IMR-90 (cell line): Measurements from ENCODE around the gene PKM. TPM values are rescaled to one million over a fixed set of nuclear protein-coding genes. Genes with fewer than 3 reads are reported as not detected.
A peak's percentile ranks its signal among the peaks of the same experiment; 100 is the strongest.

ENCODE experiments used
- ATAC-seq: fragments of 200-7000 bp; cut with Tn5 transposase; 2 replicates; pipeline ENCODE4 v1.9.1; 2020; ENCODE audit warnings: low read depth, mild to moderate bottlenecking, moderate library complexity
- BruUV-seq: library from RNA; stranded (reverse); fragments of 400-500 nt; replicated peaks from 2 replicates; lab custom pipeline; 2021; lab: Mats Ljungman, UMichigan
- CTCF ChIA-PET: fragments of 300-600 bp; formaldehyde crosslinking; extraction: SDS; loops from one replicate; lab custom pipeline; 2021; ENCODE audit warnings: antibody characterized with exemption; lab: Yijun Ruan, JAX
- POLR2A ChIA-PET: fragments of 300-600 bp; sonication (Branson Sonifier 250); formaldehyde crosslinking; loops from one replicate; lab custom pipeline; 2022; ENCODE audit warnings: antibody characterized with exemption; ENCODE audit not compliant: unreplicated experiment; lab: Charles Lee
- DNase-seq: peaks from one replicate; pipeline ENCODE4 v3.0.0; 2013
- H2AFZ ChIP-seq: replicated peaks from 2 replicates; pipeline ENCODE3; 2013; ENCODE audit warnings: low read length, mild to moderate bottlenecking; ENCODE audit not compliant: poor library complexity
- H2AK5ac ChIP-seq: 2 replicates; pipeline ENCODE4 v1.6.1; 2013; ENCODE audit warnings: low read depth, low read length, inconsistent platforms
- H2AK9ac ChIP-seq: replicated peaks from 2 replicates; pipeline ENCODE3; 2013; ENCODE audit warnings: mild to moderate bottlenecking, low read depth, low read length, moderate library complexity; ENCODE audit not compliant: poor library complexity
- H2BK120ac ChIP-seq: 2 replicates; pipeline ENCODE4 v1.6.1; 2013; ENCODE audit warnings: low read depth, low read length, inconsistent platforms
- H2BK15ac ChIP-seq: 3 replicates; pipeline ENCODE4 v1.6.1; 2013; ENCODE audit warnings: low read depth, low read length, inconsistent platforms
- H2BK20ac ChIP-seq: 2 replicates; pipeline ENCODE4 v1.6.1; 2013; ENCODE audit warnings: low read depth, mild to moderate bottlenecking, inconsistent platforms, low read length, moderate library complexity
- H2BK5ac ChIP-seq: 2 replicates; pipeline ENCODE4 v1.6.1; 2013; ENCODE audit warnings: mild to moderate bottlenecking, low read depth, low read length, inconsistent platforms; ENCODE audit not compliant: poor library complexity, severe bottlenecking
- H3K14ac ChIP-seq: replicated peaks from 2 replicates; pipeline ENCODE4 v1.6.1; 2013; ENCODE audit warnings: low read depth, low read length, inconsistent platforms
- H3K18ac ChIP-seq: 2 replicates; pipeline ENCODE4 v1.6.1; 2013; ENCODE audit warnings: low read depth, low read length, control low read depth
- H3K23ac ChIP-seq: 2 replicates; pipeline ENCODE4 v1.6.1; 2013; ENCODE audit warnings: low read depth, low read length, inconsistent platforms
- H3K27ac ChIP-seq: 2 replicates; pipeline ENCODE4 v1.5.1; 2013; ENCODE audit warnings: mild to moderate bottlenecking, control low read depth, low read length; ENCODE audit not compliant: insufficient read depth
- H3K27me3 ChIP-seq: 2 replicates; pipeline ENCODE4 v1.6.1; 2013; ENCODE audit warnings: low read length; ENCODE audit not compliant: control insufficient read depth, insufficient read depth
- H3K36me3 ChIP-seq: 2 replicates; pipeline ENCODE4 v1.6.1; 2013; ENCODE audit warnings: low read length, mixed read lengths; ENCODE audit not compliant: control insufficient read depth, insufficient read depth
- H3K4ac ChIP-seq: 2 replicates; pipeline ENCODE4 v1.6.1; 2013; ENCODE audit warnings: low read depth, low read length, inconsistent platforms
- H3K4me1 ChIP-seq: 2 replicates; pipeline ENCODE4 v1.6.1; 2013; ENCODE audit warnings: low read length, mixed read lengths; ENCODE audit not compliant: control insufficient read depth, insufficient read depth
- H3K4me2 ChIP-seq: 2 replicates; pipeline ENCODE4 v1.6.1; 2013; ENCODE audit warnings: low read depth, mild to moderate bottlenecking, control low read depth, low read length, moderate library complexity
- H3K4me3 ChIP-seq: 2 replicates; pipeline ENCODE4 v1.5.1; 2013; ENCODE audit warnings: low read depth, mild to moderate bottlenecking, control low read depth, low read length, moderate library complexity; ENCODE audit not compliant: insufficient read depth
- H3K56ac ChIP-seq: 2 replicates; pipeline ENCODE4 v1.6.1; 2013; ENCODE audit warnings: low read length, inconsistent platforms; ENCODE audit not compliant: insufficient read depth; ENCODE audit errors: extremely low read depth
- H3K79me1 ChIP-seq, 2 experiments: 2 replicates each; pipeline ENCODE4 v1.6.1; 2013; ENCODE audit warnings: low read length in 2 of 2, inconsistent platforms in 1 of 2, low read depth in 1 of 2
- H3K9ac ChIP-seq: 2 replicates; pipeline ENCODE4 v1.6.1; 2013; ENCODE audit warnings: low read depth, low read length, control low read depth
- H3K9me1 ChIP-seq: 2 replicates; pipeline ENCODE4 v1.6.1; 2013; ENCODE audit warnings: low read length, inconsistent platforms; ENCODE audit not compliant: insufficient read depth
- H3K9me3 ChIP-seq: 2 replicates; pipeline ENCODE4 v1.6.1; 2013; ENCODE audit warnings: low read length; ENCODE audit not compliant: control insufficient read depth, insufficient read depth
- H4K20me1 ChIP-seq: 2 replicates; pipeline ENCODE4 v1.6.1; 2013; ENCODE audit warnings: low read length, inconsistent platforms; ENCODE audit not compliant: insufficient read depth
- H4K5ac ChIP-seq: 2 replicates; pipeline ENCODE4 v1.6.1; 2013; ENCODE audit warnings: mild to moderate bottlenecking, low read depth, low read length, control low read depth
- H4K8ac ChIP-seq, 2 experiments: 2 replicates each; pipeline ENCODE4 v1.6.1; 2013; ENCODE audit warnings: low read depth in 2 of 2, low read length in 2 of 2, control low read depth in 1 of 2, inconsistent platforms in 1 of 2
- H4K91ac ChIP-seq: 2 replicates; pipeline ENCODE4 v1.6.1; 2013; ENCODE audit warnings: low read depth, low read length, inconsistent platforms; ENCODE audit not compliant: insufficient read depth
- CHD1 ChIP-seq: IDR thresholded peaks from 2 replicates; pipeline ENCODE4 v1.6.1; 2012; ENCODE audit warnings: low read depth, low read length, improper control_type of control experiment
- CTCF ChIP-seq: conservative IDR thresholded peaks from 2 replicates; pipeline ENCODE4 v1.5.1; 2012; ENCODE audit warnings: mild to moderate bottlenecking, low read depth, low read length, improper control_type of control experiment
- ELK1 ChIP-seq: fragments of 150-350 bp; IDR thresholded peaks from 2 replicates; pipeline ENCODE4 v1.6.1; 2016; ENCODE audit warnings: low read depth, mild to moderate bottlenecking, low read length, moderate library complexity, borderline replicate concordance
- FOS ChIP-seq: fragments of 150-350 bp; IDR thresholded peaks from 2 replicates; pipeline ENCODE4 v1.6.1; 2016; ENCODE audit warnings: low read depth, low read length
- MAFK ChIP-seq: IDR thresholded peaks from 2 replicates; pipeline ENCODE4 v1.6.1; 2012; ENCODE audit warnings: low read depth, low read length, improper control_type of control experiment
- MAZ ChIP-seq: IDR thresholded peaks from 2 replicates; pipeline ENCODE4 v1.6.1; 2012; ENCODE audit warnings: low read depth, mild to moderate bottlenecking, low read length, improper control_type of control experiment, moderate library complexity, borderline replicate concordance
- MXI1 ChIP-seq: IDR thresholded peaks from 2 replicates; pipeline ENCODE4 v1.6.1; 2012; ENCODE audit warnings: low read depth, mild to moderate bottlenecking, low read length, moderate library complexity, borderline replicate concordance
- NFE2L2 ChIP-seq: fragments of 150-350 bp; IDR thresholded peaks from 2 replicates; pipeline ENCODE4 v1.6.1; 2016; ENCODE audit warnings: low read depth, mild to moderate bottlenecking, low read length
- POLR2A ChIP-seq: IDR thresholded peaks from 2 replicates; pipeline ENCODE4 v1.6.1; 2012; ENCODE audit warnings: mild to moderate bottlenecking, low read depth, low read length
- RAD21 ChIP-seq: IDR thresholded peaks from 2 replicates; pipeline ENCODE4 v1.6.1; 2012; ENCODE audit warnings: low read length, improper control_type of control experiment
- RCOR1 ChIP-seq: IDR thresholded peaks from 2 replicates; pipeline ENCODE4 v1.6.1; 2012; ENCODE audit warnings: mild to moderate bottlenecking, low read length, improper control_type of control experiment; ENCODE audit not compliant: insufficient replicate concordance
- RFX5 ChIP-seq: IDR thresholded peaks from 2 replicates; pipeline ENCODE4 v1.8.0; 2012; ENCODE audit warnings: low read depth, mild to moderate bottlenecking, low read length, moderate library complexity
- WGBS, 2 experiments: methylation state at CpG; one replicate each; pipeline versions ENCODE4 v1.1.5 to v1.1.7; 2013; ENCODE audit warnings: missing lambda C conversion rate in 2 of 2; ENCODE audit not compliant: insufficient read length in 1 of 2; ENCODE audit errors: extremely low coverage in 2 of 2; 5-methylcytosine and 5-hydroxymethylcytosine counted together
- dilution Hi-C: fragments of 300-500 bp; cut with HindIII; formaldehyde crosslinking; loops from one replicate; pipeline ENCODE4 v1.14.3; 2018; ENCODE audit warnings: low sequenced_read_pairs; ENCODE audit not compliant: unreplicated experiment
- in situ Hi-C: fragments of 300-500 bp; cut with MboI; formaldehyde crosslinking; loops from 3 replicates; pipeline ENCODE4 v1.14.3; 2019; ENCODE audit warnings: low sequenced_read_pairs, inconsistent platforms, mixed read lengths
- intact Hi-C: fragments of 100-400 bp; cut with micrococcal nuclease; formaldehyde crosslinking; loops from 2 replicates; pipeline ENCODE4 v1.10.0; 2022
- polyA plus RNA-seq, 3 experiments: library from polyadenylated mRNA; depleted of rRNA; stranded (reverse); fragments of >200 nt; gene quantifications; 2 replicates each; pipeline ENCODE4 v1.2.3, GENCODE V29; 2012; ENCODE audit warnings: low replicate concordance in 1 of 3
- total RNA-seq: library from RNA; depleted of rRNA; stranded (reverse); fragments of >200 nt; gene quantifications from 2 replicates; pipeline ENCODE4 v1.2.3, GENCODE V29; 2012
- TF ChIP-seq, protein P1 (sequence below): fragments of 150-350 bp; IDR thresholded peaks from 2 replicates; pipeline ENCODE4 v1.6.1; 2017; ENCODE audit warnings: mild to moderate bottlenecking, antibody characterized with exemption, low read length, low read depth

The PKM gene
- total and polyA plus RNA-seq, 2 of the 4 experiments (the other 2 are of a cell fraction) = 2,219 to 3,859 TPM

DNA sequence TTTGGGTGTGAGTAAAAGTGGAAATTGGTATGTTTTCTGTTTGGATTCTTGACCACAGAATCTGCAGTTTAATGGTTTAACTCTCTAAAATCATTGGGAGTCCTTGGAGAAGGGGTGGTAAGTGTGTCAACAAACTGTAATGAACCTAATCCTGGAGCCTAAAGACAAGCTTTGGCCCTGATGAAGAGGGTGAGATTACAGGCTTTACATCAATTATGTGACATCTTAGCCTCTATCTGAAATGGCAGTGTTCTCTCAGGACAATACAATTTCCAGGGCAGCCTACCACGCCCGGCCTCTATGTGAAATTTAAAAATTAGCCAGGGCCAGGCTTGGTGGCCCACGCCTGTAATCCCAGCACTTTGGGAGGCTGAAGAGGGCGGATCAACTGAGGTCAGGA lies 4.3 kb upstream of the PKM start:
- DNase-seq = no peak
- ChIA-PET CTCF (no interaction called here), POLR2A (no interaction called here)
- in situ Hi-C loops (no loop called here), dilution Hi-C loops (no loop called here), intact Hi-C loops (no loop called here)
- no peak overlapping the region for H3K56ac ChIP-seq
- peaks cover 7% of the 10 kb centered on the region for H4K20me1 ChIP-seq
- H3K18ac ChIP-seq = no peak overlapping the region
- no peak overlapping the region for H3K27ac ChIP-seq
- H3K9me1 ChIP-seq = peaks cover 20% of the 10 kb centered on the region
- peak overlapping the region; percentile 52; the same call in 1 of the 2 replicates for H3K4ac ChIP-seq
- no peak overlapping the region for H2BK5ac ChIP-seq
- H3K27me3 ChIP-seq = no peaks in the 10 kb centered on the region
- peak overlapping the region; percentile 45 for H2BK120ac ChIP-seq
- no peaks in the 10 kb centered on the region for H3K9me3 ChIP-seq
- H4K5ac ChIP-seq = no peak overlapping the region
- peaks cover 15% of the 10 kb centered on the region for H3K4me1 ChIP-seq
- peak overlapping the region; percentile 36; the same call in 1 of the 2 replicates for H4K91ac ChIP-seq
- no peak overlapping the region for H4K8ac ChIP-seq
- peak overlapping the region; percentile 71; the same call in 1 of the 2 replicates for H2BK20ac ChIP-seq
- no peak overlapping the region for H3K14ac ChIP-seq
- TF ChIP-seq POLR2A = no peak
- TF ChIP-seq MXI1 = no peak
- no peak for TF ChIP-seq RFX5
- TF ChIP-seq FOS = no peak
- TF ChIP-seq ELK1 = no peak
- TF ChIP-seq MAFK = no peak
- no peak for TF ChIP-seq CHD1
- no peak for TF ChIP-seq NFE2L2
- TF ChIP-seq RCOR1 = no peak
- no peak for TF ChIP-seq RAD21
- no peak for TF ChIP-seq CTCF
- TF ChIP-seq, protein P1, sequence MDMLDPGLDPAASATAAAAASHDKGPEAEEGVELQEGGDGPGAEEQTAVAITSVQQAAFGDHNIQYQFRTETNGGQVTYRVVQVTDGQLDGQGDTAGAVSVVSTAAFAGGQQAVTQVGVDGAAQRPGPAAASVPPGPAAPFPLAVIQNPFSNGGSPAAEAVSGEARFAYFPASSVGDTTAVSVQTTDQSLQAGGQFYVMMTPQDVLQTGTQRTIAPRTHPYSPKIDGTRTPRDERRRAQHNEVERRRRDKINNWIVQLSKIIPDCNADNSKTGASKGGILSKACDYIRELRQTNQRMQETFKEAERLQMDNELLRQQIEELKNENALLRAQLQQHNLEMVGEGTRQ = no peak
- TF ChIP-seq MAZ = no peak
- no peak for ATAC-seq
- H3K9ac ChIP-seq = no peak overlapping the region
- H2BK15ac ChIP-seq = 0 out of 3 replicates have a peak overlapping the region, but pooled peaks have one; percentile 40
- no peak overlapping the region for H3K4me2 ChIP-seq
- no peak overlapping the region for H2AK5ac ChIP-seq
- peaks cover 15 to 40% of the 10 kb centered on the region in 2 experiments; a peak in 3 of 4 replicates for H3K79me1 ChIP-seq
- H3K23ac ChIP-seq = peak overlapping the region; percentile 71
- H2AFZ ChIP-seq = no peak overlapping the region
- BruUV-seq = no TSS peak
- H3K4me3 ChIP-seq = no peak overlapping the region
- H2AK9ac ChIP-seq = no peak overlapping the region
- 89% methylated on average over 3 of the region's 4 CpGs; no CpG with 5 or more reads in 1 of the 2 experiments for WGBS, 2 experiments
- no peaks in the 10 kb centered on the region; the same call in 1 of the 2 replicates for H3K36me3 ChIP-seq
